Measurements from ENCODE around the gene ZNF335. TPM values are rescaled to one million over a fixed set of nuclear protein-coding genes. Genes with fewer than 3 reads are reported as not detected.
A peak's percentile ranks its signal among the peaks of the same experiment; 100 is the strongest.
"Not testable (repeated sequence)": the region's sequence is repeated elsewhere in the genome, so short reads cannot be mapped to it uniquely, and the experiment has no call there.

Gene ZNF335
- total RNA-seq, 1 donor from 2014 or later: 22.3 TPM

- ATAC-seq (no peak), DNase-seq (ENCODE audit: low spot score) (no peak)
- intact Hi-C loops (cut with DNase I): no loop called here
Measured at GRCh38 chr20:45943613-45944012, 28.4 kb downstream of the ZNF335 start.

DNA sequence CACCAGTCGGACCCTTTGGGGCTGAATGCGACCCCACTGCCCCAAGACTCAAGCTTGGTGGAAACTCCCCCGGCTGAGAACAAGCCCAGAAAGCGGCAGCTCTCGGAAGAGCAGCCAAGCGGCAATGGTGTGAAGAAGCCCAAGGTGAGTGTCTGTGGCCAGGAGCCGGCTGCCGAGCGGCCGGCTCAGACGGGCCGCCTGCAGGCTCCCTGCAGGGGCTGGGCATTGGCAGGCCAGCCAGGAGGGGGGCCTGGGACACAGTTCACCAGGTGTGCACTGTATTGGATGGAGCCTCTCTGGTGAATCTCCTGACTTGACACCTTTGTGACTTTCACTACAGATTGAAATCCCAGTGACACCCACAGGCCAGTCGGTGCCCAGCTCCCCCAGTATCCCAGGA is 31.5 kb downstream of the ZNF335 start:
- DNase-seq (ENCODE audit: low spot score) (no peak), ATAC-seq (no peak)
- intact Hi-C loops (cut with DNase I): no loop called here

GRCh38 chr20:45940053-45940452 is 31.9 kb downstream of the ZNF335 start:
- intact Hi-C loops (cut with DNase I): no loop called here
- ATAC-seq: no peak
- DNase-seq (ENCODE audit: low spot score): no peak

GRCh38 chr20:45938727-45939438 is 33.1 kb downstream of the ZNF335 start:
- ATAC-seq (no peak), DNase-seq (ENCODE audit: low spot score) (no peak)
- intact Hi-C loops (cut with DNase I): no loop called here

GRCh38 chr20:45937765-45938164 is 34.2 kb downstream of the ZNF335 start:
- DNase-seq (ENCODE audit: low spot score): no peak
- ATAC-seq: no peak
- intact Hi-C loops (cut with DNase I): no loop called here

- no peak for DNase-seq (ENCODE audit: low spot score)
- intact Hi-C loops (cut with DNase I): no loop called here
- ATAC-seq: peak; percentile 38
Measured at GRCh38 chr20:45935416-45936046, 36.5 kb downstream of the ZNF335 start.

- DNase-seq (ENCODE audit: low spot score) (peak; percentile 99), ATAC-seq (peak; percentile 93)
- intact Hi-C loops (cut with DNase I): no loop called here
Measured at GRCh38 chr20:45934586-45935415, 37.2 kb downstream of the ZNF335 start, which contains the start of gene PCIF1. PCIF1 (plus strand) TSS chr20:45934683; CDS start chr20:45939000, 4,317 bp downstream.

DNA sequence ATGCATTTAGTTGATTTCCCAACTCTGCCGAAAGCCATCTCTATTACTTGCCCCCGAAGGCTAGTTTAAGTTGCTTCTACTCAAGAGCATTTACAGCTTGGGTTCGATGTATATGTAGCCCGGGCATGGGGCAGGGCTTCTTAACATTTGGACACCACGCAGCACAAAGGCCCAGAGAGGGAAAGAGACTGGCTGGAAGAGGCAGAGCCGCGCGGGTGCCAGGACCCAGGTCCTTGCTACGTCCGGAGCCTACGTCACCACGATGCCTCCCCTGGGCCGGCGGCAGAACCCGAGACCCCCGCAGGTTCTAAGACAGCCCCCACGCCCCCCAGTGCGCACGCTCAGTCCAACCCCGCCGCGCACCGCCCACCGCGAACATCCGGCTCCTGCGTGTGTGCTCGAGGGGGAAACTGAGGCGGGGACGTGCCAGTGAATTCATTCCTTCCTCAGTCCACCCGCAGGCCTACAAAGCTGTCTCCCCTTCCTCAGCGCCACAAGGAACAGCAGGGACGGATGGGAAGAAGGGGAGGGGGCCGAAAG is 37.9 kb downstream of the ZNF335 start:
- ATAC-seq: peak; percentile 57
- DNase-seq (ENCODE audit: low spot score): peak; percentile 89
- intact Hi-C loops (cut with DNase I): no loop called here

- DNase-seq (ENCODE audit: low spot score) (peak; percentile 83), ATAC-seq (peak; percentile 55)
- intact Hi-C loops (cut with DNase I): no loop called here
Measured at GRCh38 chr20:45933266-45934045, 38.5 kb downstream of the ZNF335 start.

- ATAC-seq; DNase-seq (ENCODE audit: low spot score); intact Hi-C loops (cut with DNase I): not testable (repeated sequence)
Measured at GRCh38 chr20:45931680-45932079, 40.3 kb downstream of the ZNF335 start.

- ATAC-seq (no peak), DNase-seq (ENCODE audit: low spot score) (no peak)
- intact Hi-C loops (cut with DNase I): no loop called here
Measured at GRCh38 chr20:45927071-45927878, 44.7 kb downstream of the ZNF335 start.

GRCh38 chr20:45926731-45927070 is 45.3 kb downstream of the ZNF335 start:
- no peak for ATAC-seq
- intact Hi-C loops (cut with DNase I): no loop called here
- no peak for DNase-seq (ENCODE audit: low spot score)

- intact Hi-C loops (cut with DNase I): no loop called here
- DNase-seq (ENCODE audit: low spot score) (no peak), ATAC-seq (no peak)
Measured at GRCh38 chr20:45925821-45926506, 46.0 kb downstream of the ZNF335 start.

DNA sequence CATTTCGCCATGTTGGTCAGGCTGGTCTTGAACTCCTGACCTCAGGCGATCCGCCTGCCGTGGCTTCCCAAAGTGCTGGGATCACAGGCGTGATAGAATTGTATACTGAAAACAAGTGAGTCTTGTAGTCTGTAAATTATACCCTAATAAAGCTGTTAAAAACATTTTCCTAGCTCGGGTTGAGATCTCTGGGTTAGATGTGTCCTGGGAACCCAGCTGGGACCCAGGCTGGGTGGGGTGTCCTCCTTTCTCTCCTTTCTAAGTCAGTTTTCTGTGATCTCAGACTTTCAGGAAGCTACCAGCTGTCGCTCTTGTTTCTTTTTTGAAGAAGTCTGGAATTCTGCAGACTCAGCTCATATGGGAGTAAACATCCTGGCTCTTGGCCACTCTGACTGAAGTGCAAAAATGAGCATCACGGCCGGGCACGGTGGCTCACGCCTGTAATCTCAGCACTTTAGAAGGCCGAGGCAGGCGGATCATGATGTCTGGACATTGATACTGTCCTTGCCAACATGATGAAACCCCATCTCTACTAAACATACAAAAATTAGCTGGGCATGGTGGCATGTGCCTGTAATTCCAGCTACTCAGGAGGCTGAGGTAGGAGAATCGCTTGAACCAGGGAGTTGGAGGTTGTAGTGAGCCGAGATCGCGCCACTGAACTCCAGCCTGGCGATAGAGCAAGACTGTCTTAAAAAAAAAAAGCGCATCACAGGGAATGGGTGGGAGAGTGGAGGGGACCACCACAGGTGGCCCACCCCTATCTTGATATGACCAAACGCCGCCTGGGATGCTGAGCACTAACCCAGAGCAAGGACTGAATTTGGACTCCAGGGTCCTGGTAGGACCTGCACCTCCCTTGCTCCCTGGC is 47.4 kb downstream of the ZNF335 start:
- ATAC-seq (peak; percentile 71), DNase-seq (ENCODE audit: low spot score) (no peak)
- intact Hi-C loops (cut with DNase I): no loop called here

- ATAC-seq (no peak), DNase-seq (ENCODE audit: low spot score) (no peak)
Measured at GRCh38 chr20:45921337-45922189, 50.4 kb downstream of the ZNF335 start.

More at GRCh38 chr20:45921337-45922189, 50.4 kb downstream of the ZNF335 start:
- intact Hi-C loops (cut with DNase I): no loop called here
